ENCODE data around the gene USP40. TPM values are rescaled to one million over a fixed set of nuclear protein-coding genes. Genes with fewer than 3 reads are reported as not detected.

USP40 gene
- polyA plus RNA-seq, 2 of the 4 experiments (the other 2 are of a cell fraction) = 22.9 to 57.0 TPM

DNA sequence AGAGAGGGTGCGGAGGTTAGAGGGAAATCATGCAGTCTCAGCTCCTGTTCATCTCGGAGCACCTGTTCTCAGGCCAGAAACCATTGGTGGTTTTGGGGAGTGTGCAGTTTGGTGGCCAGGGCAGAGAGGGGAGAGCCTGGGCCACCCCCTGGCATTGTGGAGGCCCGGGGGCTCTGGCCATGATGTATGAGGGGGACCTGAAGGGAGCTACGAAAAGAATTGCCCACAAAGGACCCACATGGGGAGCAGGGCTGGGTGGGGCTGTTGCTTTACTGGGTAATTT lies 124.6 kb downstream of the USP40 start:
- no peak overlapping the region for H3K4me3 ChIP-seq
- 86% methylated on average over 4 of the region's 4 CpGs for WGBS (ENCODE audit: missing lambda C conversion rate)
- H3K27ac ChIP-seq = peak overlapping the region; percentile 47 to 94
- peaks cover 47% of the 10 kb centered on the region for H3K4me1 ChIP-seq
- CTCF ChIA-PET = interaction anchor here (1.0 to 20.8 kb wide), 4 partner anchors 19 to 390 kb away, joined by 3 to 356 read pairs (median 124); no protein-coding TSS in a partner anchor
- no peak for FAIRE-seq
- DNase-seq (ENCODE audit: low read depth in 1 of 2, low spot score in 1 of 2) = no peak
- TF ChIP-seq BHLHE40 (IDR thresholded peaks at IDR 0.05; ENCODE audit: low read depth, low read length) (no peak), KDM5A (IDR thresholded peaks at IDR 0.05) (no peak), FOSL2 (IDR thresholded peaks at IDR 0.05) (no peak), FOSL2 (CRISPR knock-in tag; IDR thresholded peaks at IDR 0.05) (no peak), ZSCAN20 (CRISPR knock-in tag; IDR thresholded peaks at IDR 0.05) (no peak), EHMT2 (IDR thresholded peaks at IDR 0.05; ENCODE audit: low read depth) (no peak)
- TF ChIP-seq, protein P1, sequence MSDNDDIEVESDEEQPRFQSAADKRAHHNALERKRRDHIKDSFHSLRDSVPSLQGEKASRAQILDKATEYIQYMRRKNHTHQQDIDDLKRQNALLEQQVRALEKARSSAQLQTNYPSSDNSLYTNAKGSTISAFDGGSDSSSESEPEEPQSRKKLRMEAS (IDR thresholded peaks at IDR 0.05) = no peak
- TF ChIP-seq, protein P2, sequence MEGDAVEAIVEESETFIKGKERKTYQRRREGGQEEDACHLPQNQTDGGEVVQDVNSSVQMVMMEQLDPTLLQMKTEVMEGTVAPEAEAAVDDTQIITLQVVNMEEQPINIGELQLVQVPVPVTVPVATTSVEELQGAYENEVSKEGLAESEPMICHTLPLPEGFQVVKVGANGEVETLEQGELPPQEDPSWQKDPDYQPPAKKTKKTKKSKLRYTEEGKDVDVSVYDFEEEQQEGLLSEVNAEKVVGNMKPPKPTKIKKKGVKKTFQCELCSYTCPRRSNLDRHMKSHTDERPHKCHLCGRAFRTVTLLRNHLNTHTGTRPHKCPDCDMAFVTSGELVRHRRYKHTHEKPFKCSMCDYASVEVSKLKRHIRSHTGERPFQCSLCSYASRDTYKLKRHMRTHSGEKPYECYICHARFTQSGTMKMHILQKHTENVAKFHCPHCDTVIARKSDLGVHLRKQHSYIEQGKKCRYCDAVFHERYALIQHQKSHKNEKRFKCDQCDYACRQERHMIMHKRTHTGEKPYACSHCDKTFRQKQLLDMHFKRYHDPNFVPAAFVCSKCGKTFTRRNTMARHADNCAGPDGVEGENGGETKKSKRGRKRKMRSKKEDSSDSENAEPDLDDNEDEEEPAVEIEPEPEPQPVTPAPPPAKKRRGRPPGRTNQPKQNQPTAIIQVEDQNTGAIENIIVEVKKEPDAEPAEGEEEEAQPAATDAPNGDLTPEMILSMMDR (IDR thresholded peaks at IDR 0.05) = no peak
- TF ChIP-seq, protein P3, sequence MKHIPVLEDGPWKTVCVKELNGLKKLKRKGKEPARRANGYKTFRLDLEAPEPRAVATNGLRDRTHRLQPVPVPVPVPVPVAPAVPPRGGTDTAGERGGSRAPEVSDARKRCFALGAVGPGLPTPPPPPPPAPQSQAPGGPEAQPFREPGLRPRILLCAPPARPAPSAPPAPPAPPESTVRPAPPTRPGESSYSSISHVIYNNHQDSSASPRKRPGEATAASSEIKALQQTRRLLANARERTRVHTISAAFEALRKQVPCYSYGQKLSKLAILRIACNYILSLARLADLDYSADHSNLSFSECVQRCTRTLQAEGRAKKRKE (CRISPR knock-in tag; IDR thresholded peaks at IDR 0.05; ENCODE audit: low read depth) = no peak
- H3K9me3 ChIP-seq = no peaks in the 10 kb centered on the region
- no peak for ATAC-seq
- no peak overlapping the region for H3K4me2 ChIP-seq
- POLR2A ChIA-PET = no interaction called here

DNA sequence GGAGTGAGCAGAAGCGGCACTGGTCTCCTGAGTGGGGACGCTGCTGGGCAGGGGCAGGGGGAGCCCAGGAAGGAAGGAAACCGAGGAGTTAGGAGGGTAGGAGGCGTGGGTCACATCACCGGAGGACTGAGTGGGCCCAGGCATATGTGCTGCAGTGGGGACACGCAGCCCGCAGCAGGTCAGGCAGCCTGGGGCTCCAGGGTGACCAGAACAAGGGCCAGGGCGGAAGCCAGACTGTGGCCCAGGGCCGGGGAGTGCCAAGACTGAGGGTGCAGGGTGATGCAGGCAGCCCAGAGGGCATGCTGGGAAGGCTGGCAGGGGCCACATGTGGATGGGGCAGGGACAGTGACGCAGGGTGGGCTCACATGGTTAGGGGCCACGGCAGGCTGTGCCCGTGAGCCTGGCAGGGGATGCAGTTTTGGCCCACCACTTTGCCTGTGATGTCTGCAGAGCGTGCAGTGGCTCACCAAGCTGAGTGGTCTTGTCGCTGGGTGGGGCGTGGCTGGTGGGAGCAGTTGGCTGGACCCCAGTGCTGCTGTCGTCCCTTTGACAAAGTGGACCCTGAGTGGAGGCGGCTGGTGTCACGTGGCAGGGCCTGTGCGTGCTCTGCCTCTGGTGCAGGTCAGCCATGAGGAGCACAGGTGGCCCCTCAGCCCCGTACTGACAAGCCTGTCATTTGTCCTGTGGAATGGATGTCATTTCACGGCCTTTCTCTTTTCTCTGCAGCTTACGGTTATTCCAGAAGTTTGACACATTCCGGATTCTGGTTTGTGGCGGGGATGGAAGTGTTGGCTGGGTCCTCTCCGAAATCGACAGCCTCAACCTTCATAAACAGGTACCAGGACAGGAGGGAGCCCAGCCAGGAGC lies 125.2 kb downstream of the USP40 start:
- ChIA-PET POLR2A (no interaction called here), CTCF (interaction anchor here (1.0 to 20.8 kb wide), 4 partner anchors 18 to 391 kb away, joined by 3 to 356 read pairs (median 124); no protein-coding TSS in a partner anchor)
- DNase-seq (ENCODE audit: low read depth in 1 of 2, low spot score in 1 of 2) (no peak), FAIRE-seq (no peak), ATAC-seq (peak; percentile 8; a peak in 3 of 6 replicates)
- no peak overlapping the region for H3K4me2 ChIP-seq
- TF ChIP-seq, protein P4, sequence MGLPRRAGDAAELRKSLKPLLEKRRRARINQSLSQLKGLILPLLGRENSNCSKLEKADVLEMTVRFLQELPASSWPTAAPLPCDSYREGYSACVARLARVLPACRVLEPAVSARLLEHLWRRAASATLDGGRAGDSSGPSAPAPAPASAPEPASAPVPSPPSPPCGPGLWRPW (IDR thresholded peaks at IDR 0.05) = no peak
- no peak for TF ChIP-seq CHD2 (IDR thresholded peaks at IDR 0.05; ENCODE audit: low read length, partially characterized antibody)
- no peak for TF ChIP-seq GATA3 (IDR thresholded peaks at IDR 0.05; ENCODE audit: borderline replicate concordance)
- no peak for TF ChIP-seq KDM5A (IDR thresholded peaks at IDR 0.05)
- TF ChIP-seq NR3C1 (IDR thresholded peaks at IDR 0.05) = no peak
- TF ChIP-seq MAFK (IDR thresholded peaks at IDR 0.05; ENCODE audit: partially characterized antibody) = no peak
- no peak for TF ChIP-seq EHMT2 (IDR thresholded peaks at IDR 0.05; ENCODE audit: low read depth)
- no peak for TF ChIP-seq RFX5 (IDR thresholded peaks at IDR 0.05)
- no peak; the same call in 1 of the 2 replicates for TF ChIP-seq POLR2AphosphoS2 (conservative IDR thresholded peaks at IDR 0.05; ENCODE audit: low read length)
- peaks cover 45% of the 10 kb centered on the region for H3K4me1 ChIP-seq
- no peaks in the 10 kb centered on the region for H3K9me3 ChIP-seq
- WGBS (ENCODE audit: missing lambda C conversion rate) = 92% methylated on average over 26 of the region's 26 CpGs
- peak overlapping the region; percentile 47 to 94; a peak in 4 of 6 replicates for H3K27ac ChIP-seq
- no peak overlapping the region for H3K4me3 ChIP-seq

DNA sequence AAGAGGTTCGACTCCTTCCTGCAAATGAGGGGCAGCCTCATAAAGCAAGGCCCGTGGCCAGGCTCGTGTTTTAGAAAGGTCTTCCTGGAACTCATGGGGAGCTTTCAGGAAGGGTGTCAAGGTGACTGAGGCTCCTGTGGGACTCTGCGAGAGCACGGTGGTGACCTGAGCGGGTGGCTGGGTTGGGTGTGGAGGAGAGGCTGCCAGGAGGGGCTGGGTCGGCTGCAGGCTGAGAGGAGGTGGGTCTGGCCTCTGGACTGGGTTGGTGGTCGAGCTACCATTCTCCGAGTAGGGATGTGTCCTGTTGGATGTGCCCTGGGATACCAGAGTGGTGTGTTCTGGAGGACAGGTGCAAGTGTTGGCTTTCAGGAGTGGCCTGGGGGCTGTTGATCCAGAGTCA lies 125.9 kb downstream of the USP40 start:
- TF ChIP-seq, protein P5, sequence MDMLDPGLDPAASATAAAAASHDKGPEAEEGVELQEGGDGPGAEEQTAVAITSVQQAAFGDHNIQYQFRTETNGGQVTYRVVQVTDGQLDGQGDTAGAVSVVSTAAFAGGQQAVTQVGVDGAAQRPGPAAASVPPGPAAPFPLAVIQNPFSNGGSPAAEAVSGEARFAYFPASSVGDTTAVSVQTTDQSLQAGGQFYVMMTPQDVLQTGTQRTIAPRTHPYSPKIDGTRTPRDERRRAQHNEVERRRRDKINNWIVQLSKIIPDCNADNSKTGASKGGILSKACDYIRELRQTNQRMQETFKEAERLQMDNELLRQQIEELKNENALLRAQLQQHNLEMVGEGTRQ (IDR thresholded peaks at IDR 0.05) = no peak
- TF ChIP-seq SMC3 (IDR thresholded peaks at IDR 0.05) (no peak), POLR2AphosphoS2 (conservative IDR thresholded peaks at IDR 0.05; ENCODE audit: low read length) (peak; percentile 62; the same call in 1 of the 2 replicates), EP300 (IDR thresholded peaks at IDR 0.05) (no peak)
- TF ChIP-seq, protein P6, sequence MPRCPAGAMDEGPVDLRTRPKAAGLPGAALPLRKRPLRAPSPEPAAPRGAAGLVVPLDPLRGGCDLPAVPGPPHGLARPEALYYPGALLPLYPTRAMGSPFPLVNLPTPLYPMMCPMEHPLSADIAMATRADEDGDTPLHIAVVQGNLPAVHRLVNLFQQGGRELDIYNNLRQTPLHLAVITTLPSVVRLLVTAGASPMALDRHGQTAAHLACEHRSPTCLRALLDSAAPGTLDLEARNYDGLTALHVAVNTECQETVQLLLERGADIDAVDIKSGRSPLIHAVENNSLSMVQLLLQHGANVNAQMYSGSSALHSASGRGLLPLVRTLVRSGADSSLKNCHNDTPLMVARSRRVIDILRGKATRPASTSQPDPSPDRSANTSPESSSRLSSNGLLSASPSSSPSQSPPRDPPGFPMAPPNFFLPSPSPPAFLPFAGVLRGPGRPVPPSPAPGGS (IDR thresholded peaks at IDR 0.05) = no peak
- DNase-seq (ENCODE audit: low read depth in 1 of 2, low spot score in 1 of 2) = no peak
- no peak overlapping the region for H3K4me2 ChIP-seq
- peak overlapping the region; percentile 22 to 94; a peak in 4 of 6 replicates for H3K27ac ChIP-seq
- ChIA-PET POLR2A (no interaction called here), CTCF (interaction anchor here (1.3 to 20.8 kb wide), 3 partner anchors 18 to 392 kb away, joined by 6 to 356 read pairs (median 166); no protein-coding TSS in a partner anchor)
- H3K9me3 ChIP-seq = no peaks in the 10 kb centered on the region
- no peak overlapping the region for H3K4me3 ChIP-seq
- 91% methylated on average over 9 of the region's 9 CpGs for WGBS (ENCODE audit: missing lambda C conversion rate)
- H3K4me1 ChIP-seq = peaks cover 45% of the 10 kb centered on the region
- no peak; a peak in 1 of 6 replicates for ATAC-seq
- FAIRE-seq = no peak
